Kidney (tissue), 14 donors: Measurements from ENCODE around the gene P4HA3. TPM values are rescaled to one million over a fixed set of nuclear protein-coding genes. Genes with fewer than 3 reads are reported as not detected.

Experiments
- DNase-seq, 5 donors: peaks; one replicate each; pipeline ENCODE4 v3.0.0-alpha.2; 2013 to 2020
- FAIRE-seq: peaks from 2 replicates; lab custom pipeline; 2012; peaks lifted over from hg19 to GRCh38; lab: Jason Lieb, UNC
- H3K27ac ChIP-seq, 2 donors: one replicate each; pipeline ENCODE4 v1.7.0; 2013; ENCODE audit warnings: low read depth in 2 of 2, low read length in 2 of 2, inconsistent platforms in 1 of 2
- H3K27me3 ChIP-seq: one replicate; pipeline ENCODE4 v1.7.1; 2013; ENCODE audit warnings: low read length, inconsistent platforms; ENCODE audit not compliant: control insufficient read depth, insufficient read depth
- H3K36me3 ChIP-seq, 3 donors: one replicate each; pipeline versions ENCODE4 v1.7.0 to v1.7.1; 2013; ENCODE audit warnings: low read length in 3 of 3, control low read depth in 1 of 3, inconsistent platforms in 1 of 3; ENCODE audit not compliant: insufficient read depth in 3 of 3, control insufficient read depth in 2 of 3
- H3K4me1 ChIP-seq, 3 donors: one replicate each; pipeline versions ENCODE4 v1.7.0 to v1.7.1; 2013; ENCODE audit warnings: low read length in 3 of 3, inconsistent platforms in 1 of 3, low read depth in 1 of 3; ENCODE audit not compliant: control insufficient read depth in 2 of 3, insufficient read depth in 2 of 3
- H3K4me3 ChIP-seq, 3 donors: one replicate each; pipeline versions ENCODE4 v1.7.0 to v1.8.1; 2013; ENCODE audit warnings: low read length in 3 of 3, control low read depth in 1 of 3, inconsistent platforms in 1 of 3
- H3K9ac ChIP-seq, 3 donors: one replicate each; pipeline versions ENCODE4 v1.7.0 to v1.7.1; 2013; ENCODE audit warnings: low read length in 3 of 3, control low read depth in 1 of 3, inconsistent platforms in 1 of 3
- H3K9me3 ChIP-seq, 3 donors: one replicate each; pipeline versions ENCODE4 v1.7.0 to v1.7.1; 2013; ENCODE audit warnings: low read length in 3 of 3, control low read depth in 1 of 3, inconsistent platforms in 1 of 3; ENCODE audit not compliant: control insufficient read depth in 2 of 3, insufficient read depth in 1 of 3
- intact Hi-C: fragments of 100-400 bp; cut with DNase I; formaldehyde crosslinking; loops from one replicate; pipeline ENCODE4 v1.11.1; 2022
- polyA plus RNA-seq: library from polyadenylated mRNA; stranded (reverse); fragments of 350-450 nt; fragmentation: Illumina TruSeq; extraction: RNeasy Lipid Tissue Mini Kit (QIAGEN cat#74804); gene quantifications from one replicate; pipeline ENCODE4 v1.2.3, GENCODE V29; 2014; ENCODE audit warnings: low read depth, low replicate concordance; ENCODE audit not compliant: insufficient read depth
- total RNA-seq: library from RNA; stranded (reverse); fragmentation: NEBNext Ultra II Directional; extraction: Animal tissue kit (Norgen Biotek cat#: 25700); gene quantifications from one replicate; pipeline ENCODE4 v1.2.1, GENCODE V29; 2021
- TF ChIP-seq, protein P1 (sequence below): IDR thresholded peaks from 3 replicates; pipeline ENCODE4 v1.5.1; 2012; ENCODE audit warnings: mild to moderate bottlenecking, moderate library complexity, borderline replicate concordance; ENCODE audit not compliant: insufficient read depth; ENCODE audit errors: extremely low read depth
- donor health status: control.
- donor health status: control.
- donor health status: control.
- donor health status: control.
- donor health status: control.
- donor health status: DM: yes; HTN: yes; CAD: no.
- donor health status: Normal renal cell carcinoma (clear cell type).

The P4HA3 gene
- total and polyA plus RNA-seq, 2 donors from 2014 or later, result 0.39 to 1.2 TPM

DNA sequence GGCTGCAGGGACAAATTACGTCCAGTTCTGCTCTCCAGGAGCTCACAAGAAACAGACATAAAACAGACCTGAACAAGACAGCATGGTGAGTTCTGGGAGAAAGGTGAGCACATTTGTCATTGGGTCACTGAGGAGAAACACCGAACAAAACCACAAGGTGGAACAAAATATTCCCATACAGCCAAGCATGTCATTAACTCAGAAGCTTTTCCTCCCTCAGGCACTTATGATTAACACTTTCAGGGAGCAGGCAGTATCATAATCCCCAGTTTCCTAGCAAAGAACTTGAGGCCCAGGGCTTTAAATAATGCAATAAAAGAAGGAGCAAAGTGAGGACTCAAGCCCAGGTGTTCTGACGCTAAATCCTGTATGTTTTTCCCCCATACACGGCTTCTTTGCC, 43.0 kb downstream of the P4HA3 start:
- intact Hi-C loops, result loop anchor here (10.0 kb wide), 1 partner anchor 56 kb away; no protein-coding TSS in a partner anchor
- no peak overlapping the region for H3K4me3 ChIP-seq
- no peaks in the 10 kb centered on the region for H3K36me3 ChIP-seq
- peaks cover 0 to 4% (median 2%) of the 10 kb centered on the region in 3 donors for H3K4me1 ChIP-seq
- no peaks in the 10 kb centered on the region for H3K9me3 ChIP-seq
- no peaks in the 10 kb centered on the region for H3K27me3 ChIP-seq
- H3K9ac ChIP-seq, result no peak overlapping the region
- peak in 2 of 5 donors; percentile 14 to 18 for DNase-seq
- TF ChIP-seq, protein P1, sequence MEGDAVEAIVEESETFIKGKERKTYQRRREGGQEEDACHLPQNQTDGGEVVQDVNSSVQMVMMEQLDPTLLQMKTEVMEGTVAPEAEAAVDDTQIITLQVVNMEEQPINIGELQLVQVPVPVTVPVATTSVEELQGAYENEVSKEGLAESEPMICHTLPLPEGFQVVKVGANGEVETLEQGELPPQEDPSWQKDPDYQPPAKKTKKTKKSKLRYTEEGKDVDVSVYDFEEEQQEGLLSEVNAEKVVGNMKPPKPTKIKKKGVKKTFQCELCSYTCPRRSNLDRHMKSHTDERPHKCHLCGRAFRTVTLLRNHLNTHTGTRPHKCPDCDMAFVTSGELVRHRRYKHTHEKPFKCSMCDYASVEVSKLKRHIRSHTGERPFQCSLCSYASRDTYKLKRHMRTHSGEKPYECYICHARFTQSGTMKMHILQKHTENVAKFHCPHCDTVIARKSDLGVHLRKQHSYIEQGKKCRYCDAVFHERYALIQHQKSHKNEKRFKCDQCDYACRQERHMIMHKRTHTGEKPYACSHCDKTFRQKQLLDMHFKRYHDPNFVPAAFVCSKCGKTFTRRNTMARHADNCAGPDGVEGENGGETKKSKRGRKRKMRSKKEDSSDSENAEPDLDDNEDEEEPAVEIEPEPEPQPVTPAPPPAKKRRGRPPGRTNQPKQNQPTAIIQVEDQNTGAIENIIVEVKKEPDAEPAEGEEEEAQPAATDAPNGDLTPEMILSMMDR, result no peak
- H3K27ac ChIP-seq, result no peak overlapping the region
- no peak for FAIRE-seq

DNA sequence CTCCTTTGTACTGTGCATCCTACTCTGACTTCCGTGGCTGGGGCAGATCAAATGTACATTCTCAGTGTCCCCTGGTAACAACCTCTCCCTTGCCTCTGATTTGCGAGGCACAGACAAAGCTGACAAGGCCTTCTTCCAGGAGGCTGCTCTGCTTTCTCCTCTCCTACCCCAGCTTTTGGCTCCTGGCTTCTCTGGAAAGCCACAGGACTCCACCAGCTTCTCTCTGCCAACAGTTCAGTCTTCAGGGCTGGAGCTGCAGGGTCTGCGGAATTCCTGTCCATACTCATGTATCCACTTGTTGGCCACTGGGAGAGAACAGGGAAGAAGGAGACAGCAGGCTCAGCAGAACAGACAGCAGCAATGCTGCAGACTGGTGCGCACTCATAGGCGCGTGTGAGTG, 44.4 kb downstream of the P4HA3 start:
- peak in 2 of 5 donors; percentile 17 to 20 for DNase-seq
- H3K4me1 ChIP-seq, result peaks cover 0 to 4% (median 2%) of the 10 kb centered on the region in 3 donors
- TF ChIP-seq, protein P1, result no peak

DNA sequence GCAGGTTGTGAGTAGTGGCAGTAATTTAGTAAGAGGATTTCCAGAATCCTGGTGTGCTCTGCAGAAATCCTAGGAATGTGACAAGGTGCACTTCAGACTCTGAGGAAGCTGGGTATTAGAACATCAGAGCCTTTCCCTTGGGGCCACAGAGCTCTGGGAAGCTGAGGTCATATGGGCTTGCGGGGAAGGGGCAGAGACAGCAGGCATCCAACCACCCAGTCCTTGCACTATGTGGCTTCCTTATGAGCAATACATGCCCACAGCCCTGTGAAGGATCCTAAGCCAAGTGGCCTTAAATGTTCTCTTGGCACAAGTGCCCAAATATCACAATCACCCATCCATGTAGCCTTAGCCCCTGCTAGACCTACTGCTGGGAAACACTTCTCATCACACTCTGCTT, 46.2 kb downstream of the P4HA3 start:
- Histone ChIP-seq H3K4me3 (no peak overlapping the region), H3K36me3 (no peaks in the 10 kb centered on the region), H3K9ac (no peak overlapping the region), H3K4me1 (peaks cover 0 to 4% (median 2%) of the 10 kb centered on the region in 3 donors), H3K27me3 (no peaks in the 10 kb centered on the region), H3K9me3 (no peaks in the 10 kb centered on the region), H3K27ac (no peak overlapping the region)
- FAIRE-seq, result no peak
- TF ChIP-seq, protein P1, result no peak
- DNase-seq, result no peak
- intact Hi-C loops, result loop anchor here (10.0 kb wide), 1 partner anchor 60 kb away; no protein-coding TSS in a partner anchor

More for the DNA sequence above, 44.4 kb downstream of the P4HA3 start:
- Histone ChIP-seq H3K4me3 (no peak overlapping the region), H3K9ac (no peak overlapping the region), H3K36me3 (no peaks in the 10 kb centered on the region), H3K27me3 (no peaks in the 10 kb centered on the region), H3K27ac (no peak overlapping the region), H3K9me3 (no peaks in the 10 kb centered on the region)
- FAIRE-seq, result no peak
- intact Hi-C loops, result loop anchor here (10.0 kb wide), 1 partner anchor 58 kb away; no protein-coding TSS in a partner anchor

DNA sequence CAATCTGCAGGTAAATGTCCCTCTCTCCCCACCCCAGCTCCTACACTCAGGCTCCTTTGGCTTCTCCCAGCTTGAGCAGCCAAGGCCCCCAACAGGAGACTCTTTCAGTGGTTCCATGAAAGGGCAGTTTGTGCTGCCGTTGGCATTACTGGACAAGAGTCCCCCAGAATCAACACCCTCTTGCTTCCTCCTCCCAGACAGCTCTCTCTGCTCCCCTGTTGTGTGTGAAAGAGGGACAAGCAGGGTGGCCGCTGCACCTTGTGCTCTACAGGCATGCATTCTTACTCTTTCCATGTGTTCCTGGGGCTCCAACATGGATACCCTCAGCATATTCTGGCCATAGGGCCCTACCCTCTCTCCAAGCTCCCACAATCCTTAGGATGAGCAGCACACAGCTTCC, 48.7 kb downstream of the P4HA3 start:
- H3K27ac ChIP-seq, result no peak overlapping the region
- intact Hi-C loops, result loop anchor here (10.0 kb wide), 1 partner anchor 62 kb away; no protein-coding TSS in a partner anchor
- H3K9ac ChIP-seq, result no peak overlapping the region
- no peaks in the 10 kb centered on the region for H3K27me3 ChIP-seq
- H3K4me3 ChIP-seq, result no peak overlapping the region
- TF ChIP-seq, protein P1, result no peak
- FAIRE-seq, result no peak
- no peak for DNase-seq
- no peaks in the 10 kb centered on the region for H3K9me3 ChIP-seq
- H3K4me1 ChIP-seq, result peaks cover 0 to 4% (median 2%) of the 10 kb centered on the region in 3 donors
- H3K36me3 ChIP-seq, result no peaks in the 10 kb centered on the region
